Measurements from ENCODE around the gene ALOXE3. TPM values are rescaled to one million over a fixed set of nuclear protein-coding genes. Genes with fewer than 3 reads are reported as not detected.
A peak's percentile ranks its signal among the peaks of the same experiment; 100 is the strongest.

ALOXE3 gene
- total RNA-seq, 2 experiments from 2014 or later, result not detected

DNA sequence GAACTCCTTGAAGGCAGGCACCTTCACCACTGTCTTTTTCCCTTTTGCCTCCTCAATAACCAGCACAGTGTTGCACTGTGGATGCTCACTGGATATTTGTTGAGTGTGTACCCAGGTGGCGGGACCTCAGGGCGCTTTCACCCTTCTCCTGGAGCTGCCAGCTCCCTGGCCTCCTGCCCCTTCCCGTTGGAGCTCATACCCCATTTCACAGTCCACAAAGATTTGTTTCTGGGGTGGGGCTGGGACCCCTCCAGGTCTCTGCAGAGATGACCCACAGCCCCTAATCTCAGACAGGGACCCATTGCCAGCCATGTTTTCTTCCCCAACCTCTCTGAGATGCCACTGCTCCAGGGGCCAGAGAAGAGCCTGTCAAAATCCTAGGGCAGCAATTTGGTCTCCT is 43.2 kb downstream of the ALOXE3 start:
- DNase-seq (no peak), ATAC-seq (no peak)
- ChIA-PET CTCF (interaction anchor here (0.8 to 12.0 kb wide), 11 partner anchors 11 to 226 kb away, joined by 3 to 319 read pairs (median 10); partner anchors contain the start of genes ALOXE3 and HES7), POLR2A (interaction anchor here (2.1 kb wide), 1 partner anchor 98 kb away, joined by 15 read pairs; no protein-coding TSS in a partner anchor)
- Mint-ChIP-seq H3K36me3 (ENCODE audit: low read depth) (no peaks in the 10 kb centered on the region), H3K4me1 (ENCODE audit: low read depth) (peaks cover 31% of the 10 kb centered on the region), H3K9me3 (ENCODE audit: insufficient read depth) (no peaks in the 10 kb centered on the region), H3K27me3 (ENCODE audit: low read depth) (peaks cover 52% of the 10 kb centered on the region), H3K4me3 (no peak overlapping the region), H3K27ac (no peak overlapping the region)

GRCh38 chr17:8074554-8074953 is 43.8 kb downstream of the ALOXE3 start:
- H3K4me3 Mint-ChIP-seq, result no peak overlapping the region
- no peak overlapping the region for H3K27ac Mint-ChIP-seq
- no peak for DNase-seq
- no peaks in the 10 kb centered on the region for H3K9me3 Mint-ChIP-seq (ENCODE audit: insufficient read depth)
- ChIA-PET POLR2A (interaction anchor here (2.1 kb wide), 1 partner anchor 99 kb away, joined by 15 read pairs; no protein-coding TSS in a partner anchor), CTCF (interaction anchor here (0.8 to 12.0 kb wide), 28 partner anchors 9 to 368 kb away, joined by 3 to 319 read pairs (median 6); partner anchors contain the start of genes ALOXE3, HES7 and SLC25A35)
- H3K4me1 Mint-ChIP-seq (ENCODE audit: low read depth), result peaks cover 26% of the 10 kb centered on the region
- H3K27me3 Mint-ChIP-seq (ENCODE audit: low read depth), result peaks cover 52% of the 10 kb centered on the region
- no peak for ATAC-seq
- H3K36me3 Mint-ChIP-seq (ENCODE audit: low read depth), result no peaks in the 10 kb centered on the region

- Mint-ChIP-seq H3K9me3 (ENCODE audit: insufficient read depth) (no peaks in the 10 kb centered on the region), H3K4me3 (peak overlapping the region; percentile 54), H3K27ac (no peak overlapping the region), H3K27me3 (ENCODE audit: low read depth) (peaks cover 52% of the 10 kb centered on the region), H3K36me3 (ENCODE audit: low read depth) (no peaks in the 10 kb centered on the region), H3K4me1 (ENCODE audit: low read depth) (peaks cover 22% of the 10 kb centered on the region)
- CTCF ChIA-PET, result interaction anchor here (0.6 to 12.0 kb wide), 42 partner anchors 10 to 953 kb away, joined by 3 to 319 read pairs (median 4); partner anchors contain the start of genes ALOXE3, HES7 and SLC25A35
- peak; percentile 87 for DNase-seq
- POLR2A ChIA-PET, result interaction anchor here (2.1 kb wide), 1 partner anchor 100 kb away, joined by 15 read pairs; no protein-coding TSS in a partner anchor
- peak; percentile 87 for ATAC-seq
These were observed 44.5 kb downstream of the ALOXE3 start for GRCh38 chr17:8073627-8074484.

DNA sequence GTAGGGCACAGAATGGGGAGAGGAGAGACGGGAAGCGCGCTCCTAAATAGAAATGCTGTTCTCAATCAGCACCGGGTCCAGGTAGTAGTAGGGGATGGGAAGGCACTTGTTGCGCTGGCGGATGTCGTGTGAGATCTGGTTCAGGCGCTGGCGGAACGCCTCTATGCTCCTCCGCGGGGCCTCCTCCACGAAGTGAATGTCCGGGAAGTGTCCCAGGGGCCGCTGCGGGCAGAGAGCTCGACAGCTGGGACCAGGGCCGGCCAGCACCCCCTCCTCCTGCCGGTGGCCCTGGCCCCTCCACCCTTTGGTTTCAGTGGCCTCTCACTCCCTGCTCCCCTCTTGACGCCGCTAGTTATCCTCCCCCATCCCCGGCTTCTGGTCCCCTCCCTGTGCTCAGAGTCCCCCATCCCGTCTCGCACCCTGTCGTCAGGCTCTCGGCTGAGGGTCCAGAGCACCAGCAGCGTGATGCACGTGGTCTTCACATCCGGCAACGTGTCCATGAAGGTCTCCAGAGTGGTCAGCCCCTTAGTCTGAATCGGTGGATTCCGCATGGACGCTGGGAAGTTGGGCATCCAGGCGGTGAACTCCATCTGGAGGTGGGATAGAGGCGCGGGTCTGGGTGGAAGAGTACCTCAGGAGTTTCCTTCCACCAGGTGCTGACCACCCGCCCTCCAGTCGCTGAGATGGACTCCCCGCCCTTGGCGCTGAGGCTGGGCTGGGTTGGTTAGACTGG is 45.4 kb downstream of the ALOXE3 start:
- Mint-ChIP-seq H3K27me3 (ENCODE audit: low read depth) (peaks cover 52% of the 10 kb centered on the region), H3K27ac (no peak overlapping the region), H3K4me3 (peak overlapping the region; percentile 25), H3K4me1 (ENCODE audit: low read depth) (peaks cover 22% of the 10 kb centered on the region), H3K36me3 (ENCODE audit: low read depth) (no peaks in the 10 kb centered on the region), H3K9me3 (ENCODE audit: insufficient read depth) (no peaks in the 10 kb centered on the region)
- DNase-seq (peak; percentile 47), ATAC-seq (peak; percentile 37)
- ChIA-PET CTCF (interaction anchor here (1.0 to 12.0 kb wide), 28 partner anchors 11 to 367 kb away, joined by 3 to 319 read pairs (median 6); partner anchors contain the start of genes ALOXE3, HES7 and SLC25A35), POLR2A (interaction anchor here (2.1 kb wide), 1 partner anchor 101 kb away, joined by 15 read pairs; no protein-coding TSS in a partner anchor)

DNA sequence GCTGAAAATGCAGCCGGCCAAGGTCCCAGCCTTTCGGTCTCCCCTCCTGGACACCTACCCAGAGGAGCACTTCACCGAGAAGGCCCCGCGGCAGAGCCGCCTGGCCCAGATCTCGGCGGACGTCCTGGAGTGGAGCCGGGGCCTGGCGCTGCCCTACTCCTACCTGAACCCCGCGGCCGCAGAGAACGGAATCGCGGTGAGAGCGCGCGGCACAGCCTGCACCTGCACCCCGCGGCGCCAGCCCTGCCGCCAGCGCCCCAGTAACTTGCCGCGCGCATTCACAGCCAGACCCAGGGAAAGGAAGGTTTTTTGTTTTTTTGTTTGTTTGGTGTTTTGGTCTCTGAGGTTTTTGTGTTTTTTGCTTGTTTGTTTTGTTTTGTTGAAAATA is 46.0 kb downstream of the ALOXE3 start:
- Mint-ChIP-seq H3K9me3 (ENCODE audit: insufficient read depth) (no peaks in the 10 kb centered on the region), H3K4me3 (peak overlapping the region; percentile 25), H3K27me3 (ENCODE audit: low read depth) (peaks cover 50% of the 10 kb centered on the region), H3K36me3 (ENCODE audit: low read depth) (no peaks in the 10 kb centered on the region), H3K27ac (no peak overlapping the region), H3K4me1 (ENCODE audit: low read depth) (peaks cover 22% of the 10 kb centered on the region)
- CTCF ChIA-PET, result interaction anchor here (2.4 to 12.0 kb wide), 2 partner anchors 11 to 14 kb away, joined by 15 to 319 read pairs; no protein-coding TSS in a partner anchor
- POLR2A ChIA-PET, result no interaction called here
- ATAC-seq (peak; percentile 34), DNase-seq (no peak)

- Mint-ChIP-seq H3K27ac (no peak overlapping the region), H3K4me1 (ENCODE audit: low read depth) (peaks cover 22% of the 10 kb centered on the region), H3K27me3 (ENCODE audit: low read depth) (peaks cover 50% of the 10 kb centered on the region), H3K9me3 (ENCODE audit: insufficient read depth) (no peaks in the 10 kb centered on the region), H3K4me3 (no peak overlapping the region), H3K36me3 (ENCODE audit: low read depth) (no peaks in the 10 kb centered on the region)
- ChIA-PET CTCF (interaction anchor here (0.9 to 12.0 kb wide), 6 partner anchors 8 to 150 kb away, joined by 3 to 319 read pairs (median 6); no protein-coding TSS in a partner anchor), POLR2A (no interaction called here)
- DNase-seq, result no peak
- no peak for ATAC-seq
These were observed 46.8 kb downstream of the ALOXE3 start for GRCh38 chr17:8071496-8071895.

- no peak for ATAC-seq
- H3K36me3 Mint-ChIP-seq (ENCODE audit: low read depth), result no peaks in the 10 kb centered on the region
- ChIA-PET POLR2A (interaction anchor here (1.0 kb wide), 1 partner anchor 226 kb away, joined by 3 read pairs; the partner anchor contains the start of gene SLC25A35), CTCF (interaction anchor here (1.7 to 12.0 kb wide), 5 partner anchors 10 to 49 kb away, joined by 6 to 319 read pairs (median 12); no protein-coding TSS in a partner anchor)
- no peaks in the 10 kb centered on the region for H3K9me3 Mint-ChIP-seq (ENCODE audit: insufficient read depth)
- H3K4me3 Mint-ChIP-seq, result no peak overlapping the region
- DNase-seq, result no peak
- peaks cover 20% of the 10 kb centered on the region for H3K4me1 Mint-ChIP-seq (ENCODE audit: low read depth)
- no peak overlapping the region for H3K27ac Mint-ChIP-seq
- H3K27me3 Mint-ChIP-seq (ENCODE audit: low read depth), result peaks cover 40% of the 10 kb centered on the region
These were observed 48.8 kb downstream of the ALOXE3 start for GRCh38 chr17:8069587-8069860.

DNA sequence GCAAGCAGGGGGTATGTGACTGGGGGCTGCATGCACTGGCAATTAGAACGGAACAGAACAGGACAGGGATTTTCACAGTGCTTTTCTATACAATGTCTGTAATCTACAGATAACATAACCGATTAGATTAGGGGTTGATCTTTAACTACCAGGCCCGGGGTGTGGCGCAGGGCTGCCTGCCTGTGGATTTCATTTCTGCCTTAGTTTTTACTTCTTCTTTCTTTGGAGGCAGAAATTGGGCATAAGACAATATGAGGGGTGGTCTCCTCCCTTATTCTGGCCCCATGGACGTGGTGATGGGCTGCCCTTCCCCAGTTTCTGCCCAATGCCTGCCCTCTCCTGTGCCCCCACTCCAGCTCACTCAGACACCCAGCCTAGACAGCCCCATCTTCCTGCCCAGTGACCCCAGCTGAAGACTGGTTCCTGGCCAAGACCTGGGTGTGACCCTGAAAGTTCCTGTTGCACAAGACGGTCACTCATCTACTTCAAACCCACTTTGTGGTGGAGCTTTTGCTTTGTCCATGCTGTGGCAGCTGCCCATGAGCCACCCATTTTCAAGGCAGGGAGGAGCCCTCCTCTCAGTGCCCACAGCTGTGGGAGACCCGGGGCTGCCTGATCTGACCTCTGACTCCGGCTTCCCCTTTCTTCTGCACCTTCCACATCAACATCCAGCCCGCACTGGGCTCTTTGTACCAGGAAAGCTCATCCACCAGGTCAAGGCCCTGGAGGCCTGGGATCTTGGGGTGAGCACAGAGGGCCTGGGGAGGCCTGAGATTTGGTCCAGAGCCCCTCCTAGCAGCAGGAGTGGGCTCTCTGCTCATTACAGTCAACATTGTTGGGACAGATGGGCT is 49.4 kb downstream of the ALOXE3 start:
- ChIA-PET POLR2A (interaction anchor here (0.5 to 1.0 kb wide), 2 partner anchors 12 to 226 kb away, joined by 3 read pairs; partner anchors contain the start of gene SLC25A35), CTCF (interaction anchor here (0.9 to 12.0 kb wide), 5 partner anchors 10 to 50 kb away, joined by 3 to 319 read pairs (median 10); no protein-coding TSS in a partner anchor)
- no peaks in the 10 kb centered on the region for H3K36me3 Mint-ChIP-seq (ENCODE audit: low read depth)
- DNase-seq (no peak), ATAC-seq (no peak)
- H3K27ac Mint-ChIP-seq, result no peak overlapping the region
- H3K4me1 Mint-ChIP-seq (ENCODE audit: low read depth), result peaks cover 15% of the 10 kb centered on the region
- peaks cover 38% of the 10 kb centered on the region for H3K27me3 Mint-ChIP-seq (ENCODE audit: low read depth)
- H3K9me3 Mint-ChIP-seq (ENCODE audit: insufficient read depth), result no peaks in the 10 kb centered on the region
- no peak overlapping the region for H3K4me3 Mint-ChIP-seq

GRCh38 chr17:8067806-8068205 is 50.5 kb downstream of the ALOXE3 start:
- peaks cover 38% of the 10 kb centered on the region for H3K27me3 Mint-ChIP-seq (ENCODE audit: low read depth)
- no peak overlapping the region for H3K27ac Mint-ChIP-seq
- ATAC-seq (no peak), DNase-seq (no peak)
- H3K4me3 Mint-ChIP-seq, result no peak overlapping the region
- peaks cover 5% of the 10 kb centered on the region for H3K4me1 Mint-ChIP-seq (ENCODE audit: low read depth)
- H3K9me3 Mint-ChIP-seq (ENCODE audit: insufficient read depth), result no peaks in the 10 kb centered on the region
- no peaks in the 10 kb centered on the region for H3K36me3 Mint-ChIP-seq (ENCODE audit: low read depth)
- ChIA-PET POLR2A (no interaction called here), CTCF (interaction anchor here (1.9 to 12.0 kb wide), 2 partner anchors 9 to 51 kb away, joined by 6 to 319 read pairs; no protein-coding TSS in a partner anchor)

DNA sequence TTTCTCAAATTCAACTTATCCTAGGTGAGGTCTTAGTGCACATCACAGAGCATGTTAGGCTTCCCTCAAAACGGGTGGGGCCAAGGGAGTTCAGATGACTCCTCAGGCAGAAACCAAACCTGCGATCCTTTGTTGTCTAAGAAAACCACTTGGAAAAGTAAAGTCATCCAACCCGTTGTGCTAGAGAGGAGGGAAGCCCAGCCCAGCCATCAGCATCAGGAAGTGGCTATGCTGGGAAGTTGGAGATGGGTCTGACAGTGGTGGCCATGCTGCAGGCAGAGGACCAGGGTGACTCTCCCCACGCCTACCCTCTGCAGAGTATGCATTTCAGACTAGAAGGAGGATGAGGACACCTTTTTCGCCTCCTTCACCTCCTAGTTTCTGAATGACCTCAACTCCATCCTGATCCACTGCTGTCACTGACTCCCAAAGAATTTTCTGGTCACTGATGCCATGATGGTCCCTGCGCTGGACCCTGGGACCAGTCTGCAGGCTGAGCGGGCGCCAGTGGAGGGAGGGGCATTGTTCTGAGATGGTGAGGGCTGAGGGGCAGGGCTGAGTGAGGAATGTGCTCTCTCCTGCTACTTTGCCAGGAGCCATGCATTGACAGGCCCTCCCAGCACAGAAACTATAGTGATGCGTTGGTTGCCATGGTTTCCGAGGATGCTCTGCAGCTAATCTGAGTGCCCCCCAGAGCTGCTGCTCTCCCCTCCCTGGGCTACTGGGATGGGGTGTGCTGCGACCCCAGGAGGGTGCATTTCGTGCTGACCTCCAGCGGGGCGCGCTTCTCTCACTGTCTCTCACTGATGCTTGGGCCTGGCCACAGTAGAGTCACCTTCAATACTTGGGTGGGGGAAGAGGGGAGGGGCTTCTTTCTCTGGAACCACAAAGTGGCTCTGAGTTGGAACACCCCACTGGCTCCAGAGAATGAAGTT is 51.2 kb downstream of the ALOXE3 start:
- ChIA-PET POLR2A (no interaction called here), CTCF (interaction anchor here (0.5 kb wide), 1 partner anchor 724 kb away, joined by 3 read pairs; no protein-coding TSS in a partner anchor)
- H3K4me3 Mint-ChIP-seq, result no peak overlapping the region
- H3K4me1 Mint-ChIP-seq (ENCODE audit: low read depth), result no peaks in the 10 kb centered on the region
- H3K36me3 Mint-ChIP-seq (ENCODE audit: low read depth), result no peaks in the 10 kb centered on the region
- H3K9me3 Mint-ChIP-seq (ENCODE audit: insufficient read depth), result no peaks in the 10 kb centered on the region
- peaks cover 38% of the 10 kb centered on the region for H3K27me3 Mint-ChIP-seq (ENCODE audit: low read depth)
- DNase-seq, result no peak
- no peak overlapping the region for H3K27ac Mint-ChIP-seq
- ATAC-seq, result no peak
